ENCODE measurements around the gene SRL.

Gene SRL

DNA sequence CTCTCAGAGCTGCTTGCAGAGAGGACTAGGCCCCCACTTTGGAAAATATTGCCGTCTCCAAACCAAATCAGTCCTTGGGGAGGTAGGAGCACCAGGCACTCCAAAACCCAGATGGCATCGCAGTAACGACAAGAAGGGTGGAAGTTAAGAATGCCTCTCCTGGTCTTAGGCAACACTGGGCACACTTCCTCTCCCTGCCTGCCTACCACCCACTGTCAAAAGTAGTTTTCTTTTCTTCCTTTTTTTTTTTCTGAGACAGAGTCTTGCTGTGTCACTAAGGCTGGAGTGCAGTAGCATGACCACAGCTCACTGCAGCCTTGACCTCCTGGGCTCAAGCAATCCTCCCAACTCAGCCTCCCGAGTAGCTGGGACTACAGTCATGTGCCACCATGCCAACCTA, 47.2 kb downstream of the SRL start:
- DNase-seq, result no peak

DNA sequence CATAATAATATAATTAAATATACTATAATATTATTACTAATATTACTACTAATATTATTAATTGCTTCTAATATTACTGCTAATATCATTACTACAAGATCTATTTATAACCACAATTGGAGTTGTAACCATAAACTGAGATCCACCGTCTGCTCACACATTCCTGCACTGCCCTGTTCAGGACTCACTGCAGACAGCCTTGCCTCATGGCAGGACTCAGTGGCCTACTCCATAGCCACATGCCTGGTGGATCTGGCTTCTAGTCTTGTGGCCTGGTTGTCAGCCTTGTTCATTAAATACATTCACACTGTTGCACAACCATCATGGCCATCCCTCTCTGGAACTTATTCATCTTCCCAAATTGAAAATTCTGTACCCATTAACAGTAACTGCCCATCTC, 48.0 kb downstream of the SRL start:
- no peak for DNase-seq

DNA sequence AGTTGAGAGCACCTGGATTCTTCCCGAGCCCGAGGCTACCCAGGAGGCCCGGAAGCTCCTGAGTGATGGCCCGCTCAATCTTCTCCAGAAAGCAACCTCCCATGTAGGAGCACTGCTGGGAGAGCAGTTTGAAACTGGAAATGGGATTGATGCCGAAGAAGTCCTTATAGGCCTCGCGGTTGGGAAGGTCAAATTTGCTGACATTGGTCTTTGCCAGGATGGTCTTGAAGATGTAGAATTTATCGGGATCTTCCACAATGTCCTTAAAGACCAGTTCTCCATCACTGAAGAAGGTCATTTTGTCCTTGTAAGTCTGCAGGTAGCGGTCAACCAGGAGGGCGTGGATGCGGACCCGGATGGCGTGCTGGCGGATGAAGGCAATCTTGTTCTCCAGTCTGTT, 49.7 kb downstream of the SRL start:
- no peak for DNase-seq

DNA sequence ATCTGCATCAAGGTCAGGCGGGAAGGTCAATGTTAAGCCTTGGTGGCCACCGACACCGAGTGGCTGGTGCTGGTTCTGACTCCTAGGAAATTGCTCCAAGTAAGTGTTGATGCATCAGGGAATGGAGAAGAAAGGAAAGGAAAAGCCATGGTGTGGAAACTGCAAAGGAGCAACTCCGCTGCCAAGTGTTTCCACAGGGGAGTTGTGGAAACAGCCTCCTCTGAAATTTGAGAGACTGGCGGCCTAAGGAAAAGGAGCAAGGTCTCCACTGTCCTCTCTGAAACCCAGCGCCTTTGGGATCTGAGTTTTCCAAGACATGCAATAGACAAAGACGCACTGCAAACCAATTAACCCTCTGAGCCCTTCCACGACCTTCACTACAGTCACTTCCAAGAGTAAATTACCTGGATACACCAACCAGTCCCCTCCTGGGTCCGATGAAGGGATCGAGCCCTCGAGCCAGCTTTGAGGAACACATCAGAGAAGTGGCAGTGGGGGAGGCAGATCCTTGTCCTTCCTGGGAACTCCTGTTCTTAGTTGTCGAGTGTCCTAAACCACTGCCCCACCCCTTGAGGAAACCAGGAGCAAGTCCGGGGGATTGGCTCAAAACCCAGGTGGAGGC, 51.1 kb downstream of the SRL start:
- DNase-seq, result no peak

DNA sequence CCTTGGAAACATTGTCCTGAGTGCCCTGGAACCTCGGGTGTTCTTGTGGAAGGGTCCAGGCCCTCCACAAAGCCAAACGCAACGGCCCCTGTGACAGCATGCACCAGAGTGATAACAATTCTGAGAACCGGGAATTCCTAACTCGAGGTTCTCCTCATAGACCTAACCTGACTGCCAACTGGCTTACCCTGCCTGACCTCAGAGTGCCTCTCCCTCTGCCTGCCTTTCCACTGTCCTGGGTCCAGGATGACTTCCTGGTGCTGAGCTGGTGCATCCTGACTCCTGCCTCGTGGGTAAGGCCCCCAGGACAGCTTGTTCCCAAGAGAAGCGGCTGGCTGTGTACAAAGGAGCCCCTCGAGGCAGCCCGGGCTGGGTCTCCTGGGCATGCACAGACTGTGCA, 51.8 kb downstream of the SRL start:
- no peak for DNase-seq

DNA sequence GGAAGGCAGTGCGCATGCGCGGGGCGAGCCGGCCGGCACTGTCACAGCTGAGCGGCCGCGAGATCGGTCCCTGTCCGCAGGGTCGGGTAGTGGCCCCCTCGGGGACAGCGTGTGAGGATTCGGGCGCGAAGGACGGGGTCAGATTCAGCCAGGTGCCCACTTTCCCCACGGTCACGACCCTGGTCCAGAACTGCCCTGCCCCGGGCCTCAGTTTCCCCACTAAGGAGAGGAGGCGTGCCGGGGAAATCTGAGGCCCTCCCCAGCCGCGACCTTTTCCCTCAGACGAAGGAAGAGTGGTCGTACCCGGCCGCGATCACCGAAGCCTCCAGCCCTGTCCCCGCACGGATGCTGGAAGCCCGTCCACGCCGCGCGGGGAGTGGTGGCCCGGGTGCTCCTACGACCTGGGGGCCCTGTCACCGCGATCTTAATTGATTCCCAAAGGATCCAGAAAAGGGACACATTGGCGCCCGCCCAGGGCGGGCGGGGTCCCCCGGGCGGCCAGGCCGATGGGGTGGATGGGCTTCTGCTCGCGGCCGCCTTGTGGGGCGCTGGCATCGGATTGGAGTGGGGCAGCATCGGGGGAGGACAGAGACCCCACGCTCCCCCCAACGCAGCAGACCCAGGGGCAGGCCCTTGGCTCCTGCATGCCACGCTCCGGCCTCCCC, 57.7 kb downstream of the SRL start:
- DNase-seq, result no peak

DNA sequence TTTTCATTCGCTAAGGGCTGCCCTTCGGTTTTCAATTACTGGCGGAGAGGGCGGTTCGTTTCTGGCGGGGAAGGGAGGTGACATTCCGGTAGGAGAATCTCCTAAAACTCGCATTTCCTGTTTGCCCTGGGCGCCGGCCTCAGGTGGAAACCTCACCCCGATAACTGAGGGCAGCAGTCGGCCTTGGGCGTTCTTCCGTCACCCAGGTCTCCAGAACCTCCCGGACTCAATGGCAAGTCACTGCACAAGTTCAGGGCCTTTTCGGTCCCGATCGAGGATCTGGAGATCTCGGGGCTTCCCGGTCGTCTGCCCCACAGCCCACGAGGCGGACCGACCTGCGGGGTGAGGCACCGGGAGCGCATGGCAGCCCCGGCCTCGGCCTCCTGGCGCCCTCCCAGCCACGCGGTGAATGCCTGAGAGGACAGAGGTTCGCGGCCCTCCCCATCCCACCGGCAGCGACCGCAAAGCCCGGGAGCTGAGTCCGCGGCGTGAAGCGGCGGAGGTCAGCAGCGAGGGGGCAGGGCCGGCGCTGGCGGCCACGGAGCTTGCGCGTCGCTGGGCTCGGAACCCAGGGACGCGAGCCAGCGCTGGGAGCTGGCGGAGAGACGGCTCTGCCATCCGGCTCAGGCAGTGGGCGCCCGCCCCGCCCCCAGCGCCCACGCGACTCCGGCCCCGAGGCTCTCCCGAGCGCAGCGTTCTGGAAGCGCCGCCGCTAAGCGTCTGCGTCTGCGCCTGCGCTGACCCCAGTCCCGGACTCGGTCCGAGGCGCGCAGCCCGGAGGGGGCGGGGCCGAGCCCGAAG, 58.4 kb downstream of the SRL start:
- DNase-seq, result peak; percentile 90

DNA sequence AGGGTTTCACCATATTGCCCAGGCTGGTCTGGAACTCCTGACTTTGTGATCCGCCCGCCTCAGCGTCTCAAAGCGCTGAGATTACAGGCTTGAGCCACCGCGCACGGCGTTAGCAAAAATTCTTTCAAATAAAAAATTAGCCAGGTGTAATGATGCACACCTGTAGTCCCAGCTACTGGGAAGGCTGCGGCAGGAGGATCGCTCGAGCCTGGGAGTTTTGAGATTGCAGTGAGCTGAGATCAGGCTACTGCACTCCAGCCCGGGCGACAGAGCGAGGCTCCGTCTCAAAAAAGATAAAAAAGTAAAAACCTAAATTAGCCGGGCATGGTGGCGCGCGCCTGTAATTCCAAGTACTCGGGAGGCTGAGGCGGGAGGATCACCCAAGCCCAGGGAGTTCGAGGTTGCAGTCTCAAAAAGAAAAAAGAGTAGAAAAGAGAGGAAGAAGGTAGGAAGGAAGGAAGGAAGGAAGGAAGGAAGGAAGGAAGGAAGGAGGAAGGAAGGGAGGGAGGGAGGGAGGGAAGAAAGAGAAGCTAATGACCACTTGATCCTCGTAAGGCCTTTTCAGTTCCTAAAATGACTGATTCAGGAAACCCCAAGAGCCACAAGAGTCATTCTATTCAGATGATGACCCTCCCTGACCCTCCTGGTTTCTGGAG, 59.2 kb downstream of the SRL start:
- DNase-seq, result no peak

DNA sequence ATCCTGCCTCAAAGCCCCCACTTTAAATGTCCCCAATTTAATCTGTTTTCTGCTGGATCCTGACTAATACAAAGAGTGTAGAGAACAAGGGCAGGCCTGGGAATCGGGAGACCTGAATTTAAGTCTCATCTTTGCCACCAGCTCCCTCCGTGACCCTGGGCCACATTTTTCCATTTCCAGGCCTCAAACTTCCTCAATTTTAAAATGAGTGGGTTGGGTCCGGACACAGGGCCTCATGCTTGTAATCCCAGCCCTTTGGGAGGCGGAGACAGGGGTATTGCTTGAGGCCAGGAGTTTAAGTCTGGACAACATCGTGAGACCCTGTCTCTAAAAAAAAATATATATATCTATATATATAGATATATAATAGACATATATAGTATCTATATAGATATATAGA, 61.4 kb downstream of the SRL start:
- no peak for DNase-seq

DNA sequence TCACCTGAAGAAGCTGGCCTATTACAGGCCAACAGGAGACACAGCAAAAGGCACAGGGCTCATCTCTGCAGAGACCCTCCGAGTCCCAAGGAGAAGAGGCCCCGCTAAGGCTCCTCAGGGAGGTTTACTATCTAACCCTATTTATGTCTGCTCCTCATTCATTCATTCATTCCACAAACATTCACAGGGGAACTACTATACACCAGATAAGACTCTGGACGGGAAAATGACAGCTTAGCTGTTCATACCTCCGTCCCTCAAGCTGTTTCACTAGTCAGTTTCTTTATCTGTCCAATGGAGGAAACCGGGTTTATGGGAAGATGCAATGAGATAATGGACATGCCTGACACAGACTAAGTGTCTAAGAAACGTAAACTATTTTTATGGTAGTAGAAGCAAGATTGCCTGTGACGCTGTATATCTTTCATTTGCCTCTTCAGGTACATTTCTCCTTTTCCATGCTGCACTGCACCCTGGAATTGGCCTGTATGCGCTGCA, 62.1 kb downstream of the SRL start:
- no peak for DNase-seq

DNA sequence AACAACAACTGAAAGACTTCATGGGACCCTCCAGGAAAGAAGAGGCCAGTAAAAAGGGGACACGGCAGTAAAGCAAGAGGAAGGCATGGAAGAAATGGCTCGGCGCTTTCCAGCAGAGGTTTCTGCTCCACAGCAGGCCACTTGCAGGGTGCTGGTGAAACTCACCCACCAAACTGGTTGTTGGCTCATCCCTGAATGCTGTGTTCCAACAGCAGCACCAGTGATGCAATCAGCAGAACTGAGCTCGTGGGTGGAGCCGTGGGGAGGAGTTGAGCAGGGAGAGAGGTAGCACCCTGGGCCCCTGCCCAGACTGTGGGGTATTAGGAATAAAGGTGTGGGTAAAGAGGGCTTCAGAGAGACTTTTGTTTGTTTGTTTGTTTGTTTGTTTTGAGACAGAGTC, 62.9 kb downstream of the SRL start:
- DNase-seq, result no peak

DNA sequence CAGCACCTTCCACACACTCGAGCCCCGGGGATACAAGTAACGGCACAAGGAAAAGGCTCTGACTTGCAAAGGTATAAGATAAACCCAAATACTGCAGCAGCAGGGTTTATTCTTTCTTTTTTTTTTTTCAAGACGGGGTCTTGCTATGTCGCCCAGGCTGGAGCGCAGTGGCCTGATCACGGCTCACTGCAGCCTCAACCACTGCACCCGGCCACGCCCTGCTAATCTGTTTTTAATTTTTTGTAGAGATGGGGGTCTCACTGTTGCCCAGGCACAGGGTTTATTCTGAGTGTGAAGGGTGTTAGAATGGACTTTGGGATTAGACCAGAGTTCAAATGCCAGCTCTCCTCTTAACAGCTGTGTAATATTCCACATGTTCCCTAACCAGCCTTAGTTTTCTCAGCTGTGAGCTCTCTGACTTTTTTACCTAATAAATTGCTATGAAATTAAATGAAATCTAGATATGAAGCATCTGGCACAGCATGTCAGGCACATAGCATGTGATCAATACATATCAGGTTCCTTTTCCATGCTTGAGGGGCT, 63.3 kb downstream of the SRL start:
- no peak for DNase-seq

DNA sequence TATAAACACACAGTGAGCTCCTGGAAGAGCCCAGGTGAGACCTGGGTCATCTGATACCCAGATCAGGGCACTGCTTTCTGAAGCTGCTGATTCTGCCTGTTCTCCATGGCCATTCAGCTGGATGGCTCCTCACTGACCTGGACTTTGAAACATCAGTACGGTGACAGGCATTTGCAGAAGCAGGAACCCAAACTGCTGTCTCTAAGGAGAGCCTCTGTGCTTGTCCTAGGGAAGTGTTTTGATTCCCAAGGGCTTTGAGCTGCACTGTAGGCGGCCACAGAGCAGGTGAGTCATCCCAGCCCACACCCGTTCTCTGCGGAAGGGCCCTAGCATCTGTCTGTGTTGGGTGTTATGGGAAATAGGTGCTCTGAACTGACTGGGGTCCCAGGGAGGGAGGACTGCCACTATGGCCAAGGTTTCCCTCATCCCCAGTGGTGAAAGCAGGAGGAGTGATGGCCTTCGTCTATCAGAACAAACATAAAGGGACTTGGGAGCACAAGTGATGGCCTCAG, 64.9 kb downstream of the SRL start:
- DNase-seq, result peak; percentile 10

DNA sequence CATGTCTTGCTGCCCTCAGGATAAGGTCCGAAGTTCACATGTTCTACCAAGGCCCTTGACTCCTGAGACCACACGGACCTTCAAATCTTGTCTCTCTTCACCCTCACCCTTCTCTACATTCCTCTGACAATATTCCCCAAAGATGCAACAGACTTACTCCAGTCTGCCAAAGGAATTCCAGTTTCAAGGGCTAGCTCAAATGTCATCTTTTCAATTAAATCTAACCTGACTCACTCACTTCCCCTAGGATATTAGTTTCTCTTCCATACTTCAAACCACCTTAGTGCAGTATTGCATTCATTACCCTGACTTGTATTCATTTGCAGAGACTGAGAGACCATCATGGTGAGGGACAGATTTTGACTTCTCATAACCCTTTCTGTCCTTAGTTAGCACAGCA, 66.0 kb downstream of the SRL start:
- no peak for DNase-seq

DNA sequence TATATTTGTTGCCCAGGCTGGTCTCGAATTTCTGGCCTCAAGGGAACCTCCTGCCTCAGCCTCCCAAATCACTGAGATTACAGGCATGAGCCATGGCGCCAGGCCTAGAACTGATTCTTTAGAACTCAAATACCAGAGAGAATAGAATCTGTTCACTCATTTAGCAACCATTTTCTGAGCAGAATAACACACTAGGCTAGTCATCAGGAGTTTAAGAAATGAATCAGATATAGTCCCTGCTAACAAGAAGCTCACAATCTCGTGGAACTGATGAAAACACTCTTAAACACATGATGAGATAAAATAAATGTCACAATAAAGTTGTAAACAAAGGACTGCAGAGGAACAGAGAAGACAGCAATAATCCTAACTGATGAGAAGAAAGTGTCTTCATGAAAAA, 69.8 kb downstream of the SRL start:
- no peak for DNase-seq

DNA sequence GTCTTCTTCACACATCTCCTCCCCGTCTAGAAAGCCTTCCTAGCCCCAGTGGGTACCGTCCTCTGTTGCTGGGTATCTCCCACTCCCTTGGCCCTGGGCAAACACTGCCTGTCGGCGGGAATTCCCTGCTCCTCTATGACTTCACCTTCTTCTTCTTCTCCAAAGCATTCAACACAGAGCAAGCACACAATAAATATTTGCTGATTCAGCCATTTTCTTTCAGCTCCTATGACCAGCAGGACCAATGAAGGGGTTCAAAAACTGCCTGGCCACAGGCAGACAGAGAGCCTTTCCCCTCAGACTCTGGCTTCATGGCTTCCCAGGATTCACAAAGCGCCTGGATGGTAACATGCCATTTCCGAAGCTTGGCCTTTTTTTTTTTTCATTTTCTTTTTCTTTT, 72.5 kb downstream of the SRL start:
- DNase-seq, result no peak

DNA sequence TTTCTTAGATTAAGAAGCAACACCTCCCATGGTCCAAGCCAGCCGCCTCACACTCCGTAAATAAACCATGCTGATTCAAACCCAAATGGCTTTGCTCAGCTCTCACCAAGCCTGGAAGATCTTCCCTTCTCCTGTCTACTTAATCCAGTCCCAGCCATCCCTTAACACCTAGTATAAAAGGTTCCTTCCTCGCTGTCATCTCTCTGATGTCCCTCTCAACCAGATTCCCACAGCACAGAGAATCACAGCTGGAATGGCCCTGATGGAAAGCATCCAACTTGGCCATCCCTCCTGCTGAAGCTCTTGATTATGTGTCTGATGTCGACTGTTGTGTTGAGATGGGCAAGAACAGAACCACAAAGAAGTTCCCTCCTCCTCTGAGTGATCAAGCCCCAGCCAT, 75.1 kb downstream of the SRL start:
- no peak for DNase-seq

DNA sequence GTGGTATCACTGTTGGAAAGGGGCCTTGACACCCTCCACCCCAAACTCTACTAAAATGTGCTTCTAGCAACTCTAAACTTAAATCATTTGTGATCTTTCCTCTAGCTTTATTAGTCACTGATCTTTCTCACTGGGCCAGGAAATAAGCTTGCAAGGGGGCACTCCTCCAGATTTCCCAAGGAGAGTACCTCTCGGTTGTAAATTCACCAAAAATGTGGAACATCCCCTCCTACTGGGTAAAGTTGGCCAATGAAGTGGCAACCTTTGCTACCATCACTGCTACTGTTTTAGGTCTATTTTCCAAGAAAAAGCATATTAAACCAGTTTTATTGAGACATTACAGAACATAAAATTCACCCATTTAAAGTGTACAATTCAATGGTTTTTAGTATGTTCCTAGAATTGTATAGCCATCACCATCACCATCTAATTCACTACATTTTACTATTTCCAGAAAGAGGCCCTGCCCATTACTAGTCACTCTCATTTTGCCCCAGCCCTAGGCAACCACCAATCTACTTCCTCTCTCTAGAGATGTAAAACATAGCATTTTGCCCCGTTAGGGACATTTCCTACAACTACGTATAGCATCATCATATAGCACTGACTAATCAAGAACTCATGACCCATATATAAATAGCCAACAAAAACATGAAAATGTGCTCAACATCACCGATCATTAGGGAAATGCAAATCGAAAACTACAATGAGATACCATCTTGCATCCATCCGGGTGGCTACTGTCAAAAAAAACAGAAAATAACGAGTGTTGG, 81.0 kb downstream of the SRL start:
- DNase-seq, result no peak

DNA sequence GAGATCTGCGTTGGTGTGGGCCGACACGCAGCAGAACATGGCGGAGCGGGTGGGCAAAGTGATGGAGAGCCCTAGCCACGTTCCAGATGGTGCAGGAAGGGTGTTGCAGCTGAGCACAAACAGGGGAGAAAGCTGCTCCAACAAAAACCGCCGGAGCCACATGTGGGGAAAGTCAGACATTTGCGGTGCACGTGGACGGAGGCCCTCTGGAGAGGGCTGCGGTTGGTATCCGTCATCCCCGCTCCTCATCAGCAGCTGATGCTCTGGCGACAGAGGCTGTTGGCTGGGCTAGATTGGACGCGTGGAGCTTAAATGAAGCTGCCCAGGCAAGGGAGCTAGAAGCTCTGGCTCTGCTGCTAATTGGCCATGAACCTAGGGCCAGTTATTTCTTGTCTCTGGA, 82.2 kb downstream of the SRL start:
- no peak for DNase-seq

DNA sequence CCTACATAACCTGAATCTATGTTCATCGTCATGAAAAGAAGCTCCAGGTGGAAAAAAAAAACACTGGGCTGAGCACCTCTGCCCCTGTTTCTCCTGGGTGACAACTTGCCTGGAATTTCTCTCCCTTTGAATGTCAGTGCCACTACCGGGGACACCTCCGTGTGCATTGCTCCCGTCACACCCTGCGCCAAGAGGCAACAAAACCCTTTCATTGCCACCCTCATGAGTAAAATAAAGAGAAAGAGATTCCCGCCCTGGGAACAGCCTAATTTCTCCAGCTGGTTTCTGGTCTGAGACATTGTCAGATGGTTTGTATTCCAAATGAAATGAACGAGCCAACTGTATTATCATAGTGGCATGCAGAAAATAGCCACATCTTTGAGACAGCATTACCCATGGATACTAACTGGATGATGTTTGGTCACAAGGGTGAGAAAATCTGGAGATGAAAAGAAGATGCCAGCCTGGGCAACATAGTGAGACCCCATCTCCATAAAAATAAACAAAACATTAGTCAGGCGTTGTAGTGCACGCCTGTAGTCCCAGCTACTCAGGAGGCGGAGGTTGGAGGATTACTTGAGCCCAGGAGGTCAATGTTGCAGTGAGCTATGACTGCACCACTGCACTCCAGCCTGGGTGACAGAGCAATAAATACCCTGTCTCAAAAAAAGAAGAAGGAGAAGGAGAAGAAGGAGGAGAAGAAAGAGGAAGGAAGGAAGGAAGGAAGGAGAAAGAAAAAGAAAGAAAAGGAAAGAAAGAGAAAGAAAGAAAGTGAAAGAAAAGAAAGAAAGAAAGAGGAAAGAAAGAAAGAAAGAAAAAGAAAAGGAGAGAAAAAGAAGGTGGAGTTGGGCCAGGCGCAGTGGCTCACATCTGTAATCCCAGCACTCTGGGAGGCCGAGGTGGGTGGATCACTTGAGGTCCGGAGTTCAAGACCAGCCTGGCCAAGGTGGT, 83.5 kb downstream of the SRL start:
- DNase-seq, result no peak

DNA sequence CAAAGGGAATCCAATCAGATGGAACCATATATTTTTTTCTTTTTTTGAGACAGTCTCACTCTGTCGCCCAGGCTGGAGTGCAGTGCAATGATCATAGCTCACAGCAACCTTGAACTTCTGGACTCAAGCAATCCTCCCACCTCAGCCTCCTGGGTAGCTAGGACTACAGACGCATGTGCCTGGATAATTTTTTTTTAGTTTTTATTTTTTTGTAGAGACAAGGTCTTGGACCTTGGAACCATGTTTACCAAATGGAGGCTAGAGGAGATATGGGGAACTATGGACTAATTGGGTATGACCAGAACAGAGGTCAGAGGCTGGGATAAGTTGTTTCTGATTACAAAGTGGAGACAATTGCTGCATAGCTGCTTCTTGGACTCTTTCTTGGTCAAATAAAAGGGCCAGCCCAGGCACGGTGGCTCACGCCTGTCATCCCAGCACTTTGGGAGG, 84.5 kb downstream of the SRL start:
- DNase-seq, result no peak

All from stimulated activated CD4-positive, alpha-beta T cell treated with anti-CD3 and anti-CD28 coated beads, Interleukin-4, amount 100 ng/mL, for 24 hours (primary cell).